Activated T-helper 1 cell treated with anti-CD3 and anti-CD28 coated beads, Interleukin-2, amount 50 U/mL, for 16 hours (primary cell): ENCODE measurements around the gene OXSR1.

ENCODE experiments used
- DNase-seq, 2 donors: peaks; one replicate each; pipeline ENCODE4 v3.0.0-alpha.2; 2020; ENCODE audit warnings: low read depth in 1 of 2, low spot score in 1 of 2

OXSR1 gene

DNA sequence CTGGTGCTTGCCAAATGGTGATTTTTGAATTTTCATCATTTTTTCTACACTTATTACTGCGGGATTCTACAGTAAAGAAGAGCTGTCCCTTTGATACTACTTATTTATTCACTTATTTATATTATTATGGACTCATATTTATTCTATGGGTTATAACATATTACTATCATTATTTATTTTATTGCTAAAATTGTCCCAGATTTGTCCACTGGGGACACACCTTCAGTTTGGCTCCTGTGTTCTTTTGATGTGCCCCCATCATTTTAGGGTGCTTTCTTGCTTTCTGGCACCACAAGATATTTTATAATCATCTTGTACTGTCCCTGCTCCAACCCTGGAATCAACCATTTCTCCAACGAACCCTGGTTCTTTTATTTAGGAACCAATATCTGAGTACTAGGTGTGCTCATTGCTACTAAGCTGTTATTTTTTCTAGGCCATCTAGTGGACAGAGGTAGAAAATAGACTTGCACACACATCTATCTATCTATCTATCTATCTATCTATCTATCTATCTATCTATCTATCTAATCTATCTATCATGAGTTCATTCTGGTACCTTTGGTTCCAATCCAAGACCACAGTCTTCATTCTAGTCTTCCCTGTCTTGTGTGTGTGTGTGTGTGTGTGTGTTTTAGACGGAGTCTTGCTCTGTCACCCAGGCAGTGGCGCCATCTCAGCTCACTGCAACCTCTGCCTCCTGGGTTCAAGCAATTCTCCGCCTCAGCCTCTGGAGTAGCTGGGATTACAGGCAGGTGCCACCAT lies 132.8 kb downstream of the OXSR1 start:
- DNase-seq, result no peak
